Stimulated activated CD4-positive, alpha-beta T cell treated with anti-CD3 and anti-CD28 coated beads, Interleukin-12 subunit alpha, Interleukin-12 subunit beta, amount 100 ng/mL, for 24 hours (primary cell): ENCODE data around the gene IBA57.

Experiments
- DNase-seq, 2 experiments: peaks; one replicate each; pipeline ENCODE4 v3.0.0-alpha.2; 2020; ENCODE audit warnings: low read depth in 2 of 2

The IBA57 gene

DNA sequence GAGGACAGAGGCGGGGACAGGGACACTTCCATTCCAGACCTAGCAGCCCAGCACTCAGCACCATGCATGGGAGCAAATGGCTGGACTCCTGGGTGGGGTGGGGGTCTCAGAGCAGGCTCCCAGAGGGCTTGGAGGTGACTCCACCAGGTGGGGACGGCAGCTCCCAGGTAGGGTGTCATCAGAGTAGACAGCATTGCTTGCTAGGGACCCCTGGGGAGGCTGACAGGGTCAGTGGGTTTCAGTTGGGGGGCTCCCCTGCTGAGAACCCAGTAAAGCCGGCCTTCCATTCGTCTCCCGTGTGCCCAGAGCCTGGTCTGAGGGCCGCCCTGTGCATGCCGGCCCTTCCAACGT lies 20.6 kb upstream of the IBA57 start:
- DNase-seq = no peak

DNA sequence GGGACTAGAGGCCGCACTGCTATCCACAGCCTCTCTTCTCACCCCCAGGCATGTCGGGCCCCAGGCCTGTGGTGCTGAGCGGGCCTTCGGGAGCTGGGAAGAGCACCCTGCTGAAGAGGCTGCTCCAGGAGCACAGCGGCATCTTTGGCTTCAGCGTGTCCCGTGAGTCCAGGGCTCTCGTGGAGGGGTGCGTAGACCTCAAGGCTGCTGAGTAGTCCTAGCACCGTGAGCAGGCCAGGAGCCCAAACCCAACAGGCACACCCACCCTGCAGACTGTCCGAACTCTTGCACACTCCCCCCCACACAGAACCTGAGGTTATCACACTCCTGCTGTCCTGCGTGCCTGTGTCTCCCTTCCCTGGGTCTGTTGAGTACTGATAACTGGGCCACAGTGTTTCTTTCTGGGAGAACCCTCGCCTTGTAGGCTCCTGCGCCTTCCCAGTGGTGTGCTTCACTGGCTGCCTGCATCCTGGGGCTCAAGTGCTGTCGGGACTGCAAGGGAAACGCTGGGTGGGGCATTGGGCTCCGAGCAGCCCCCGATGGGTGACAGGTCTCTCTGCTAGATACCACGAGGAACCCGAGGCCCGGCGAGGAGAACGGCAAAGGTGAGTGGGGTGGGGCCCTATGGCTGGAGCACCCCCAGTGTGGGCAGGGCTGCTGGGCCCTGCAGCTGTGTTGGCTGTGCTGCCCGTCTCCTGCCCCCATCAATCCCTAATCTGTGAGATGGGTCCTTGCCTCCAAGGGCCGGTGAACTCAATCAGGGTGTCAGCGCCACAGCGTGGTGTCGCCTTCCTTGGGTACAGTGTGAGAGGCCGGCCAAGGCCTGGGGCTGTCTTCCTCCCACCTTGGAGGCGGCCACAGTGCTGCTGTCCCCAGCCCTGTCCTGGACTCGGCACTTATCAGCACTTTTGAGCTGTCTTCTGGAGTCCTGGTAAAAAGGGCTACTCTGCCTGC lies 19.9 kb upstream of the IBA57 start:
- DNase-seq = no peak

DNA sequence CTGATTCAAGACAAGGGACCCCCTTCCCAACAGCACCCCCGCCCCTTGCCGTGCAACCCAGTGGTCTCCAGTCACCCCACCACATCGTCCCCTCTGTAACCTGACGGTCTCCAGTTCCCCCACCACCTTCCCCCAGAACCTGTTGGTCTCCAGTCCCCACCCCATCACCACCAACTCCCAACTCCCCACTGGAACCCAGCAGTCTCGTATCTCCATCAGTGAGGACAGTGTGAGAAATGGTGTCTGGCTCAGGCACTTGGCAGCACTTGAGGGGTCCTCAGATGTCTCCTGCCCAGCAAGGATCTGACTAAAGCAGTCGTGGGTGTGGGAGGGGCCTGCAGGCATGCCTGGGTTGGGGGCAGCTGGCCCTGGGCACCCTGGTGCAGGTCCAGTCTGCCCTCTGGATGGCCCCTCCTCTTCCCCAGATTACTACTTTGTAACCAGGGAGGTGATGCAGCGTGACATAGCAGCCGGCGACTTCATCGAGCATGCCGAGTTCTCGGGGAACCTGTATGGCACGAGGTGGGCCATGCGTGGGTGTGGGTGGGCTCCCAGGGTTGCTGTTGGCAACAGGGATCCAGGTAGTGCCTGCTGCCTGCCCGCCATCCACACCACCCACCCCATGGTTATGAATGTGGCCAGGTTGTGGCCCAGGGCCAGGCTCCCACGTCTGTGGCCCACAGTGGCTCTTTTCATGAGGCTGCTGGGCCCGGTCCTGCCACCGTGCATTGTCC lies 19.0 kb upstream of the IBA57 start:
- DNase-seq = no peak

GRCh38 chr1:228147151-228147693 lies 18.4 kb upstream of the IBA57 start:
- no peak for DNase-seq

- DNase-seq = no peak
Measured at GRCh38 chr1:228147768-228148167, 17.8 kb upstream of the IBA57 start.

DNA sequence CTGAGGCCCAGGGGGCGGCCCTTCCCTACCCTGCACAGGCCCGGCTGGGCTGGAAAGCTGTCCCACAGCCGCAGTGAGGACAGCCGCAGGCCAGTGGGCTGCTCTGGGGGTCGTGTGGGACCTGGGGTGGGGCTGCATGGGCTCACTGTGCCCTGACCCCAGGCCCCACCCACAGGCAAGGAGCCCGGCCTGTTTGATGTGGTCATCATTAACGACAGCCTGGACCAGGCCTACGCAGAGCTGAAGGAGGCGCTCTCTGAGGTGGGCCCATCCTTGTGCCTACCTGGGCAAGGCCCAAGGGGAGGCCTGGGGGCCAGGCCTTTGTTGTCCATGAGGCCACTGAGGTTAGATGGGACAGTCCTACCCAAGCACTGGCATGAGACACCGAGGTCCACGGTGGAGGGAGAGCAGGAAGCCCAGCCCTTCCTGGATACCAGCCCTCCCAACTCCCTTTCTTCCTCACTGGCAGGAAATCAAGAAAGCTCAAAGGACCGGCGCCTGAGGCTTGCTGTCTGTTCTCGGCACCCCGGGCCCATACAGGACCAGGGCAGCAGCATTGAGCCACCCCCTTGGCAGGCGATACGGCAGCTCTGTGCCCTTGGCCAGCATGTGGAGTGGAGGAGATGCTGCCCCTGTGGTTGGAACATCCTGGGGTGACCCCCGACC lies 17.3 kb upstream of the IBA57 start:
- no peak for DNase-seq

GRCh38 chr1:228148935-228149405 lies 16.6 kb upstream of the IBA57 start:
- no peak for DNase-seq

- no peak for DNase-seq
Measured at GRCh38 chr1:228149406-228150119, 16.0 kb upstream of the IBA57 start, which contains the start of gene GJC2. Gene GJC2, plus strand, starts transcription at chr1:228149930. Its CDS starts 7,829 bp downstream, at chr1:228157759.

- no peak for DNase-seq
Measured at GRCh38 chr1:228150120-228150460, 15.5 kb upstream of the IBA57 start.

DNA sequence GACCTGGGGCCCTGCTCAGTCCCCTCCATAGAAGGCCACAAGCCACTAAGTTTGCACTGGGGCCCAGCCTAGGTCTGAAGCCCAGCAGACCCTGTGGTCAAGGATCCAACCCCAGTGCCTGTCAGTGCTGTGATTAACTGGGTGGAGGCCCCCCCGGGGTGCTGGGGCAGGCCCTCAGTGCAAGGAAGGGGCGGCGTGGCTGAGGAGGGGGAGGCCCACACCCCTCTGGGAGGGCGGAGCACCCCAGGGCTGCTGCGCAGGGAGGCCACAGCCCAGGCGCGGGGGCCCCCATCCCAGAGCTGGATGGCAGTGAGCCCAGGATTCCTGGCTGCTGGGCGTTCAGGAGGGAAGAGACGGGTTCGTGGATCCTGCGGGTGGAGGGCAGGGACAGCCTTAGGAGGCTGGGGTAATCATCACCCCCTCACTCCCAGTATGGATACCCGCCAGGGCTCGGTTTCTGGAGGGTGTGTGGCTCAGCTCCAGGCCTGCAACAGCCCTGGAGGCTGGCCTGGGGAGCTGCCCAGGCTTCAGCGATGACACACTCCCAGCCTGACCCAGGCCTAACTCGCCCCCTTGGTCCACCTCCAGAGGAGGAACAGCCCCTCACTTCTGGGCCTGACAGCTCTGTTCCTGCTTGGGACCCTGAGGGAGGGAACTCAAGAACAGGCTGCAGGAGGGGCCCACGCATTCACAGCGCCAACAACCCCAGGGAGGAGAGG lies 15.0 kb upstream of the IBA57 start:
- no peak for DNase-seq

- no peak for DNase-seq
Measured at GRCh38 chr1:228151180-228151925, 14.3 kb upstream of the IBA57 start.

GRCh38 chr1:228152097-228152917 lies 13.3 kb upstream of the IBA57 start:
- DNase-seq = no peak

DNA sequence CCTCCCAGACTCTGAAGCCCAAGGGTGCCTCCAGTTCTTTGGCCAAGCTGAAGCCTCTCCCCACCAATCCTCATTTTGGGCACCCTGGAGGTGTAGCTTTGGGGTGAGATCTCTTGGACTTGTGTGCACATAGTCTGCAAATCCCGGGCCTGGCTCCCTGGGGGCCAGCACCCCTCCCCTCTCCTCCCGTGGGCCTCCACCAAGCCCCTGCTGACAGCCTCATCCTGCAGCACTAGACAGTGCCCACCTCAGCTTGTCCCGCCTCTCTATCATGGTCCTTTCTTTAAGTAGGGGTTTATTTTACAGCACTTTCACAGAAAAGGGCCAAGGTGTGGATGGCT lies 12.7 kb upstream of the IBA57 start:
- DNase-seq = no peak

GRCh38 chr1:228154021-228154669 lies 11.5 kb upstream of the IBA57 start:
- no peak for DNase-seq

DNA sequence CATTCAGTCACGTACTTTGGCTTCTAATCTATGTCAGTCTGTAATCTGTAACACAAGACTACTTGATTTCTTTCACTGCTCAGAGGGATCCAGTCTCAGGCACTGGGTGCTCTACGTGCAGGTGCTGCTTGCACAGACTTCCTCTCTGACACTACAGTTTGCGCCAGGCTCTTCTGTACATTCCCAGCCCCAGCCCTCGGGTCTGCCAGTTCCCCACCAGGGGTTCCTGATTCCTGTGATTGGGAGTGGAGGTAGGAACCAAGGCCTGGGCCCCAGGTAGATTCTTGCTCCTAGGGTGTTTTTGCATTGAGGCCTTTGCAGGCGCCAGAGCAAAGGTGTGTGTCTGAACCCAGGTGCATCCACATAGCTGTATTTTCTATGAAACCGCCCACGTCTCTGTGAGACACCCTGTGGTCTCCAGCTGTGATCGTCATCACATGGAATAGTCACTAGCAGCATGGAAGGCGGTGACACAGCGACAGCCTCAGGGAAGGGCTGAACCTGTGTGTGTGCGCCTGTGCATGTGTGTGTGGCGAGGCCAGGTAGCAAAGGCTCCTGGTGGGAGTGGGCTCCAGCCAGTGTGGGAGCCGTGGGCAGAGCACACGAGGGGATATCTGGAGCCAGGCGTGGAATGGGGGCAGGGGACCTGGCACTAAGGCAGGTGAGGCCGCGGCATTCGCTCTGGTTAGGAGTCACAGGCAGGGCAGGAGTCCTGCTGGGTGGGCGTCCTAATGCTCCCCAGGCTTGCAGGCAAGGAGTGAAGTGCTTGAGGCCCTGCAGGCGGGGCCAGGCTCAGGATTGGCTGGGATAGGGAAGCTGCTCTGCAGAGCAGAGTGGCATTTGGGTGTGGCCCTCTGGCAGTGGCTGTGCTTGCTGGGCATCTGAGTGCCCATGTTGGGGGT lies 10.7 kb upstream of the IBA57 start:
- no peak for DNase-seq

GRCh38 chr1:228155596-228156514 lies 9.7 kb upstream of the IBA57 start:
- no peak for DNase-seq

DNA sequence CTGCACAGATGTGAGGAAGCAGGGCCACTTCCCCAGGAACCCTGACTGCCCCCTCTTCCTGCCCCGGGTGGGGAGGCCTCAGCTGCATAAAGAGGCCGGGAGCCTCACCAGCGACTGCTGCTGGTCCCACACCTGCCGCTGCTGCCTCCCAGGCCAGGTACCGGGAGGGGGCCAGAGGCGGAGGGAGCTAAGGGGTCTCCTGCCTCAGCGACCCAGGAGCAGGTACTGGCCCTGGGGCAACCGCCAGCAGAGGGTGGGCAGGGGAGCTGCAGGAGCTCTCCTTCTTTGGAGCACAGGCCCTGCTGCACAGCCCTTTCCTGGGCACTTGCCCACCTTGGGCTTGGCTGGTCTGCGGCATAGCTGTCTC lies 9.1 kb upstream of the IBA57 start:
- DNase-seq = no peak
